SU-DHL-6 (cell line): ENCODE data around the gene FTCD.

Experiments
- H2AFZ ChIP-seq: fragments of 200-600 bp; sonication (generic); 2 replicates; pipeline ENCODE4 v1.6.1; 2014; ENCODE audit warnings: low read depth, mild to moderate bottlenecking, moderate library complexity, mixed read lengths, antibody characterized with exemption, low read length; ENCODE audit not compliant: severe bottlenecking
- H3F3A ChIP-seq: fragments of 200-600 bp; shearing (Covaris generic); 2 replicates; pipeline ENCODE4 v1.6.0; 2016; ENCODE audit warnings: antibody characterized with exemption, mild to moderate bottlenecking; ENCODE audit not compliant: insufficient read depth
- H3K27ac ChIP-seq: fragments of 200-600 bp; sonication (generic); 2 replicates; pipeline ENCODE4 v1.5.1; 2016; ENCODE audit warnings: low read depth, mild to moderate bottlenecking, low read length, moderate library complexity, mixed read lengths
- H3K27me3 ChIP-seq: fragments of 200-600 bp; sonication (generic), shearing (Covaris generic); 2 replicates; pipeline ENCODE4 v1.6.0; 2014; ENCODE audit warnings: mild to moderate bottlenecking, low read length
- H3K36me3 ChIP-seq: fragments of 200-600 bp; sonication (generic); 2 replicates; pipeline ENCODE4 v1.6.1; 2014; ENCODE audit warnings: mild to moderate bottlenecking, low read length, mixed read lengths
- H3K4me2 ChIP-seq: fragments of 300-600, 200-600 bp; shearing (Covaris generic), sonication (generic); 2 replicates; pipeline ENCODE4 v1.6.0; 2014; ENCODE audit warnings: low read length, low read depth, mild to moderate bottlenecking; ENCODE audit not compliant: poor library complexity, severe bottlenecking
- H3K4me3 ChIP-seq: fragments of 200-600 bp; sonication (generic); 2 replicates; pipeline ENCODE4 v1.5.1; 2014; ENCODE audit warnings: antibody characterized with exemption, low read length, mild to moderate bottlenecking, mixed read lengths; ENCODE audit not compliant: insufficient read depth, poor library complexity, severe bottlenecking
- H3K79me2 ChIP-seq: fragments of 200-600 bp; sonication (generic); 2 replicates; pipeline ENCODE4 v1.6.1; 2014; ENCODE audit warnings: mild to moderate bottlenecking, low read length, moderate library complexity; ENCODE audit not compliant: insufficient read depth
- H3K9ac ChIP-seq: fragments of 200-600 bp; sonication (generic); 2 replicates; pipeline ENCODE4 v1.7.0; 2014; ENCODE audit warnings: mild to moderate bottlenecking, low read length
- H3K9me2 ChIP-seq: fragments of 200-600 bp; sonication (generic); replicated peaks from 2 replicates; pipeline ENCODE4 v1.6.1; 2014; ENCODE audit warnings: low read length; ENCODE audit not compliant: insufficient read depth
- H3K9me3 ChIP-seq: fragments of 200-600 bp; sonication (generic); 2 replicates; pipeline ENCODE4 v1.6.1; 2014; ENCODE audit warnings: low read length, mixed read lengths; ENCODE audit not compliant: insufficient read depth
- H4K20me1 ChIP-seq: fragments of 200-600 bp; sonication (generic); 2 replicates; pipeline ENCODE4 v1.6.1; 2014; ENCODE audit warnings: low read depth, mild to moderate bottlenecking, antibody characterized with exemption, low read length, moderate library complexity, mixed read lengths
- CTCF ChIP-seq: fragments of 200-600 bp; sonication (generic); IDR thresholded peaks from one replicate; pipeline ENCODE4 v1.5.1; 2017; ENCODE audit warnings: antibody characterized with exemption, mild to moderate bottlenecking, low read length, moderate library complexity; ENCODE audit not compliant: insufficient read depth, poor library complexity, severe bottlenecking
- EZH2phosphoT487 ChIP-seq: fragments of 200-600 bp; sonication (generic), shearing (Covaris generic); conservative IDR thresholded peaks from 2 replicates; pipeline ENCODE4 v1.6.1; 2018; ENCODE audit warnings: mild to moderate bottlenecking, antibody characterized with exemption, low read length, moderate library complexity, mixed read lengths

Gene FTCD

GRCh38 chr21:46157396-46157986 is 2.1 kb upstream of the FTCD start:
- no peak overlapping the region for H2AFZ ChIP-seq
- H3F3A ChIP-seq: no peaks in the 10 kb centered on the region
- H4K20me1 ChIP-seq: no peaks in the 10 kb centered on the region
- H3K4me3 ChIP-seq: no peak overlapping the region
- H3K27ac ChIP-seq: no peak overlapping the region
- H3K27me3 ChIP-seq: no peaks in the 10 kb centered on the region
- no peaks in the 10 kb centered on the region for H3K79me2 ChIP-seq
- no peak overlapping the region for H3K4me2 ChIP-seq
- no peaks in the 10 kb centered on the region for H3K36me3 ChIP-seq
- H3K9me2 ChIP-seq: no peaks in the 10 kb centered on the region
- no peak for TF ChIP-seq EZH2phosphoT487
- no peak for TF ChIP-seq CTCF
- H3K9ac ChIP-seq: no peak overlapping the region
- no peaks in the 10 kb centered on the region for H3K9me3 ChIP-seq

- Histone ChIP-seq H3K36me3 (no peaks in the 10 kb centered on the region), H3K4me3 (no peak overlapping the region), H2AFZ (no peak overlapping the region), H3K9ac (no peak overlapping the region), H3K9me3 (no peaks in the 10 kb centered on the region), H3K27me3 (no peaks in the 10 kb centered on the region), H3K9me2 (no peaks in the 10 kb centered on the region), H3K79me2 (no peaks in the 10 kb centered on the region), H3K4me2 (no peak overlapping the region), H4K20me1 (no peaks in the 10 kb centered on the region), H3K27ac (no peak overlapping the region), H3F3A (no peaks in the 10 kb centered on the region)
- TF ChIP-seq CTCF: no peak
- TF ChIP-seq EZH2phosphoT487: no peak
Measured at GRCh38 chr21:46156678-46157077, 1.3 kb upstream of the FTCD start.

GRCh38 chr21:46156378-46156645 is 933 bp upstream of the FTCD start:
- Histone ChIP-seq H3K9me2 (no peaks in the 10 kb centered on the region), H3K4me2 (no peak overlapping the region), H3K27me3 (no peaks in the 10 kb centered on the region), H4K20me1 (no peaks in the 10 kb centered on the region), H3K79me2 (no peaks in the 10 kb centered on the region), H2AFZ (no peak overlapping the region), H3K9me3 (no peaks in the 10 kb centered on the region), H3K27ac (no peak overlapping the region), H3K9ac (no peak overlapping the region), H3F3A (no peaks in the 10 kb centered on the region), H3K36me3 (no peaks in the 10 kb centered on the region), H3K4me3 (no peak overlapping the region)
- TF ChIP-seq CTCF: no peak
- TF ChIP-seq EZH2phosphoT487: no peak
